C4-2B (cell line): Measurements from ENCODE around the gene DGKB.

Experiments
- ZFX ChIP-seq: fragments of 450-650 bp; IDR thresholded peaks from 2 replicates; pipeline ENCODE4 v1.6.1; 2017
- TF ChIP-seq, protein P1 (sequence below): fragments of 450-650 bp; conservative IDR thresholded peaks from 2 replicates; pipeline ENCODE4 v1.5.1; 2017; ENCODE audit warnings: mild to moderate bottlenecking

DNA sequence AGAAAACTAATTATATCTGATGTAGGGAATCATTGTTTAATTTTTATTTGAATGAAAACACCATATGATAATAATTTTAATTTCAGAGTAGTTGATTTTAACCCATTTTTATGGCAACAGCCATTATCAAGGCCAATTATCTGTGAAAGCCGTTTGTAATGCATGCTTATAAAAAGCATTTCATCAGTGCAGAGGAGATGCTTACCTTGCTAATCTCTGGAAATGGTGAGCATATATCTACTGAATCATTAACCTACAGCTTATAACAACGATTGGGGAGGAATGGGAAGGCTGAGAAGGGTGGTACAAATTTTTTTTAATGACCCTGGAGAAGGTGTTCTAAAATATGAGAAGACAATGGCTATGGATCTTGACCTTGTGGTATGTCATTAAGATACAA lies 235.6 kb downstream of the DGKB start:
- TF ChIP-seq, protein P1, sequence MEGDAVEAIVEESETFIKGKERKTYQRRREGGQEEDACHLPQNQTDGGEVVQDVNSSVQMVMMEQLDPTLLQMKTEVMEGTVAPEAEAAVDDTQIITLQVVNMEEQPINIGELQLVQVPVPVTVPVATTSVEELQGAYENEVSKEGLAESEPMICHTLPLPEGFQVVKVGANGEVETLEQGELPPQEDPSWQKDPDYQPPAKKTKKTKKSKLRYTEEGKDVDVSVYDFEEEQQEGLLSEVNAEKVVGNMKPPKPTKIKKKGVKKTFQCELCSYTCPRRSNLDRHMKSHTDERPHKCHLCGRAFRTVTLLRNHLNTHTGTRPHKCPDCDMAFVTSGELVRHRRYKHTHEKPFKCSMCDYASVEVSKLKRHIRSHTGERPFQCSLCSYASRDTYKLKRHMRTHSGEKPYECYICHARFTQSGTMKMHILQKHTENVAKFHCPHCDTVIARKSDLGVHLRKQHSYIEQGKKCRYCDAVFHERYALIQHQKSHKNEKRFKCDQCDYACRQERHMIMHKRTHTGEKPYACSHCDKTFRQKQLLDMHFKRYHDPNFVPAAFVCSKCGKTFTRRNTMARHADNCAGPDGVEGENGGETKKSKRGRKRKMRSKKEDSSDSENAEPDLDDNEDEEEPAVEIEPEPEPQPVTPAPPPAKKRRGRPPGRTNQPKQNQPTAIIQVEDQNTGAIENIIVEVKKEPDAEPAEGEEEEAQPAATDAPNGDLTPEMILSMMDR = no peak
- no peak for TF ChIP-seq ZFX
